WTC11 (cell line): Measurements from ENCODE around the gene ZKSCAN1. TPM values are rescaled to one million over a fixed set of nuclear protein-coding genes. Genes with fewer than 3 reads are reported as not detected.

ENCODE experiments used
- ATAC-seq: fragments of 200-7000 bp; cut with Tn5 transposase; 2 replicates; pipeline ENCODE4 v1.10.0; 2021; ENCODE audit warnings: mild to moderate bottlenecking, moderate library complexity
- CTCF ChIA-PET: fragments of 300-600 bp; sonication (Branson Sonifier 250); formaldehyde crosslinking; loops from one replicate; lab custom pipeline; 2021; ENCODE audit warnings: antibody characterized with exemption; lab: Charles Lee
- POLR2A ChIA-PET: fragments of 350-600 bp; sonication (Branson Sonifier 250); formaldehyde crosslinking; loops from one replicate; lab custom pipeline; 2021; ENCODE audit warnings: antibody characterized with exemption; lab: Charles Lee
- DNase-seq: peaks from one replicate; pipeline ENCODE4 v3.0.0; 2021; ENCODE audit warnings: low spot score
- H3K27ac Mint-ChIP-seq: 2 replicates; pipeline ENCODE4 v1.8.0; 2021; ENCODE audit warnings: mixed read lengths
- H3K27me3 Mint-ChIP-seq: 2 replicates; pipeline ENCODE4 v1.8.0; 2021; ENCODE audit warnings: low read depth, mild to moderate bottlenecking, moderate library complexity, mixed read lengths
- H3K36me3 Mint-ChIP-seq: 2 replicates; pipeline ENCODE4 v1.8.0; 2021; ENCODE audit warnings: mixed read lengths
- H3K4me1 Mint-ChIP-seq: 2 replicates; pipeline ENCODE4 v1.8.0; 2022; ENCODE audit warnings: mixed read lengths
- H3K4me3 Mint-ChIP-seq: 2 replicates; pipeline ENCODE4 v1.8.0; 2021; ENCODE audit warnings: mild to moderate bottlenecking, moderate library complexity, mixed read lengths
- H3K9me3 Mint-ChIP-seq: 2 replicates; pipeline ENCODE4 v1.8.0; 2021; ENCODE audit warnings: mixed read lengths
- AFF4 ChIP-seq: sonication (generic); formaldehyde crosslinking; IDR thresholded peaks from 2 replicates; pipeline ENCODE4 v1.8.1; 2023; ENCODE audit warnings: mild to moderate bottlenecking, missing genetic modification reagents, borderline replicate concordance
- CDX4 ChIP-seq: fragments of 250-450 bp; sonication (Bioruptor Pico); IDR thresholded peaks from 2 replicates; pipeline ENCODE4 v1.9.0; 2021; ENCODE audit warnings: moderate library complexity, mild to moderate bottlenecking, inconsistent platforms, borderline replicate concordance
- E2F1 ChIP-seq: sonication (generic); formaldehyde crosslinking; IDR thresholded peaks from 2 replicates; pipeline ENCODE4 v1.8.0; 2022; ENCODE audit warnings: mild to moderate bottlenecking, missing genetic modification reagents
- E2F5 ChIP-seq: sonication (generic); formaldehyde crosslinking; IDR thresholded peaks from 2 replicates; pipeline ENCODE4 v1.8.1; 2022; ENCODE audit warnings: mild to moderate bottlenecking, moderate library complexity, missing genetic modification reagents
- FOXP1 ChIP-seq: sonication (generic); formaldehyde crosslinking; IDR thresholded peaks from 2 replicates; pipeline ENCODE4 v1.8.0; 2022; ENCODE audit warnings: missing genetic modification reagents, mild to moderate bottlenecking, moderate library complexity, borderline replicate concordance
- GTF2I ChIP-seq: fragments of 250-450 bp; sonication (Bioruptor Pico); conservative IDR thresholded peaks from 2 replicates; pipeline ENCODE4 v1.4.0; 2021; ENCODE audit warnings: mild to moderate bottlenecking
- HMGA2 ChIP-seq: fragments of 250-450 bp; sonication (Bioruptor Pico); IDR thresholded peaks from 2 replicates; pipeline ENCODE4 v1.4.0; 2021; ENCODE audit warnings: mild to moderate bottlenecking, moderate library complexity
- HMGXB4 ChIP-seq: sonication (generic); formaldehyde crosslinking; IDR thresholded peaks from 2 replicates; pipeline ENCODE4 v1.8.1; 2023; ENCODE audit warnings: mild to moderate bottlenecking, moderate library complexity, missing genetic modification reagents
- IRF1 ChIP-seq: sonication (generic); formaldehyde crosslinking; IDR thresholded peaks from 2 replicates; pipeline ENCODE4 v1.8.0; 2023; ENCODE audit warnings: missing genetic modification reagents
- MLX ChIP-seq: sonication (generic); formaldehyde crosslinking; IDR thresholded peaks from 2 replicates; pipeline ENCODE4 v1.8.1; 2023; ENCODE audit warnings: mild to moderate bottlenecking, missing genetic modification reagents, moderate library complexity
- MXD4 ChIP-seq: fragments of 250-450 bp; sonication (Bioruptor Pico); IDR thresholded peaks from 2 replicates; pipeline ENCODE4 v1.8.0; 2021; ENCODE audit warnings: mild to moderate bottlenecking, moderate library complexity, borderline replicate concordance
- PREB ChIP-seq: sonication (generic); formaldehyde crosslinking; IDR thresholded peaks from 2 replicates; pipeline ENCODE4 v1.8.1; 2022; ENCODE audit warnings: mild to moderate bottlenecking, missing genetic modification reagents, moderate library complexity, borderline replicate concordance
- PRRX2 ChIP-seq: fragments of 250-450 bp; sonication (Bioruptor Pico); IDR thresholded peaks from 2 replicates; pipeline ENCODE4 v1.8.0; 2021; ENCODE audit warnings: mild to moderate bottlenecking
- RELA ChIP-seq: sonication (generic); formaldehyde crosslinking; IDR thresholded peaks from 2 replicates; pipeline ENCODE4 v1.8.1; 2022; ENCODE audit warnings: missing genetic modification reagents, mild to moderate bottlenecking, borderline replicate concordance
- TCF7 ChIP-seq: sonication (generic); formaldehyde crosslinking; IDR thresholded peaks from 2 replicates; pipeline ENCODE4 v1.8.0; 2022; ENCODE audit warnings: mild to moderate bottlenecking, low read depth, missing genetic modification reagents, moderate library complexity
- ZMAT4 ChIP-seq: fragments of 250-450 bp; sonication (Bioruptor Pico); IDR thresholded peaks from 2 replicates; pipeline ENCODE4 v1.9.0; 2021; ENCODE audit warnings: mild to moderate bottlenecking
- ZNF396 ChIP-seq: fragments of 250-450 bp; sonication (Bioruptor Pico); IDR thresholded peaks from 2 replicates; pipeline ENCODE4 v1.8.0; 2021; ENCODE audit warnings: mild to moderate bottlenecking, moderate library complexity, borderline replicate concordance
- ZSCAN18 ChIP-seq: fragments of 250-450 bp; sonication (Bioruptor Pico); IDR thresholded peaks from 2 replicates; pipeline ENCODE4 v2.1.2; 2022; ENCODE audit warnings: mild to moderate bottlenecking, moderate library complexity
- total RNA-seq: library from RNA; stranded (reverse); gene quantifications from 3 replicates; pipeline ENCODE4 v1.2.3, GENCODE V29; 2021

ZKSCAN1 gene
- total RNA-seq, 1 experiment from 2014 or later = 46.6 TPM

- TF ChIP-seq CDX4 (CRISPR knock-in tag) = no peak
- no peak for TF ChIP-seq E2F5 (CRISPR knock-in tag)
- TF ChIP-seq TCF7 (CRISPR knock-in tag) = no peak
- TF ChIP-seq HMGA2 = no peak
- TF ChIP-seq FOXP1 (CRISPR knock-in tag) = no peak
- TF ChIP-seq ZMAT4 (CRISPR knock-in tag) = no peak
- TF ChIP-seq HMGXB4 (CRISPR knock-in tag) = no peak
- TF ChIP-seq MXD4 (CRISPR knock-in tag) = no peak
- no peak for TF ChIP-seq ZNF396 (CRISPR knock-in tag)
Observed at GRCh38 chr7:100038326-100038725, 22.9 kb downstream of the ZKSCAN1 start (continued).

- DNase-seq (no peak), ATAC-seq (peak; percentile 48)
- Mint-ChIP-seq H3K27ac (no peak overlapping the region; the same call in 1 of the 2 replicates), H3K36me3 (peaks cover 33% of the 10 kb centered on the region), H3K27me3 (no peaks in the 10 kb centered on the region), H3K9me3 (peaks cover 11% of the 10 kb centered on the region), H3K4me1 (peaks cover 11% of the 10 kb centered on the region), H3K4me3 (no peak overlapping the region)
- ChIA-PET CTCF (no interaction called here), POLR2A (interaction anchor here (0.6 to 0.7 kb wide), 2 partner anchors 9 to 92 kb away, joined by 3 to 4 read pairs; partner anchors contain the start of gene ZSCAN21)
- no peak for TF ChIP-seq PREB
Observed at GRCh38 chr7:100040575-100040974, 25.2 kb downstream of the ZKSCAN1 start.

GRCh38 chr7:100044718-100045117 is 29.3 kb downstream of the ZKSCAN1 start:
- Mint-ChIP-seq H3K9me3 (peaks cover 8% of the 10 kb centered on the region), H3K4me1 (peaks cover 11% of the 10 kb centered on the region), H3K27me3 (no peaks in the 10 kb centered on the region), H3K4me3 (no peak overlapping the region), H3K27ac (peak overlapping the region; percentile 15; the same call in 1 of the 2 replicates), H3K36me3 (peaks cover 11% of the 10 kb centered on the region)
- no peak for DNase-seq
- no peak for ATAC-seq
- TF ChIP-seq RELA (CRISPR knock-in tag) (no peak), PRRX2 (CRISPR knock-in tag) (no peak), GTF2I (no peak), IRF1 (no peak), MLX (CRISPR knock-in tag) (no peak), ZSCAN18 (CRISPR knock-in tag) (no peak), HMGA2 (no peak), E2F1 (CRISPR knock-in tag) (no peak), AFF4 (no peak)
- POLR2A ChIA-PET = no interaction called here
- CTCF ChIA-PET = no interaction called here
